GM18907 (cell line): ENCODE data around the gene TAF3.

Source experiments
- ATAC-seq: cut with Tn5 transposase; IDR thresholded peaks from one replicate; pipeline ENCODE4 v1.9.1; 2021; ENCODE audit warnings: mild to moderate bottlenecking, moderate library complexity; ENCODE audit not compliant: unreplicated experiment

TAF3 gene

DNA sequence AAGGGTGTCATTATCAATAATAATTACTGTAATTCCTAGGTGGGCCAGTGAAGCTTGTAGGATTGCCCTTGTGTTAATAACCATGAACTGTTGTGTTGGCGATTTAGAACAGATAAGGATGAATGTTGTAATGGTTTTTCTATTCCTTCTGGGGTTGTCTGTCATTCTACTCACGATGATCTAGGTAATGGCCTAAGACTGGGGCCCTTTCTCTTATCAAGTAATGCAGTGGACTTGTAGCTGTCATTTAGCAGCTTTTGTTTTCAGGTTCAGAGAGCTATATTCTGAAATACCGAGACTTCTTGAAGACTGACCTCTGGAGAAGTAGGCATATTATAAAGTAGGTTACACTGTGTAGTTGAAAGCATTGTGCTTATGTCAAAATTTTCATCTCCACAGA lies 110.2 kb downstream of the TAF3 start:
- no peak for ATAC-seq

DNA sequence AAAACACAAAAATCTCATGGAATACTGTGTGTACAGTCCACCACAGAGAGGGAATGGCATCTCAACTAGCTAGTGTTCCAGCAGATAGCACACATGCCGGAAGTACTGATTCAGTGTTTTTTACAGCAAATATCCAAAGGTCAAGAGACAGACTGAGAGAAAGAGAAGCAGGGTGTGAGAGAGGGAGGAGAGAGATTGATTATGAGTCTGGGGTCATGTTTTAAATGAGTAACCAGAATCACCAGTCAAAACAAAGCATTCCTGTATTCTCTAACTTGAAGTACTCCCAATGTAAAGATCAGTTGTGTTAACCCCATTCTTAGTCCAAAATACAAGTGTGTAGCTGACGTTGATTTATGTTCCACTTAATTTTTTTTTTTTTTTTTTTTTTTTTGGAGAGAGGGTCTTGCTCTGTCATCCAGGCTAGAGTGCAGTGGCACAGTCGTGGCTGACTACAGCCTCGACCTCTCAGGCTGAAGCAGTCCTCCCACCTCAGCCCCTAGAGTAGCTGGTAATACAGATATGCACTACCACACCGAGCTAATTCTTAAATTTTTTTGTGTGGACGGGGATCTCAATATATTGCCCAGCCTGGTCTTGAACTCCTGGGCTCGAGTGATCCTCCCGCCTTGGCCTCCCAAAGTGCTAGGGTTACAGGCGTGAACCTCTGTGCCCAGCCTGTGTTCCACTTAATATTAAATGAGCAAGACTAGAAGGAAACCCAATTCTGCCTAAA lies 114.2 kb downstream of the TAF3 start:
- no peak for ATAC-seq

DNA sequence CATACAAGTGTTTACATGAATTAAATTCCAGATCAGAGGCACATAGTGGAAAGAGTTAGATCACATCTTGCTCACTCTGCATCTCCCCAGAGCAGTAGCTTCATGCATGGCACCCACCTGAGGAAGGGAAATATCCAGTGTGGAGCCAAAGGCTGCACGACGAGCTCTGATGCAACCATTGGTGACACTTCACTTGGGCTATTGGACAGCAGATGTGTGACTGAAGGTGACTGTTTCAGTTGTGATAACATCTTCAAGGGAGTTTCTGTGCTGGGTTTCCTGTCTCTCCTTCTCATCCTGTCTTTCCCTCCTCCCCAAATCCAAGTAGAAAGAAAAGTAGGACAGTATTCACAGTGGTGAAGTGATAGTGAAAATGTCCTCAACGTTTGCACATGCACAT lies 115.0 kb downstream of the TAF3 start:
- no peak for ATAC-seq

DNA sequence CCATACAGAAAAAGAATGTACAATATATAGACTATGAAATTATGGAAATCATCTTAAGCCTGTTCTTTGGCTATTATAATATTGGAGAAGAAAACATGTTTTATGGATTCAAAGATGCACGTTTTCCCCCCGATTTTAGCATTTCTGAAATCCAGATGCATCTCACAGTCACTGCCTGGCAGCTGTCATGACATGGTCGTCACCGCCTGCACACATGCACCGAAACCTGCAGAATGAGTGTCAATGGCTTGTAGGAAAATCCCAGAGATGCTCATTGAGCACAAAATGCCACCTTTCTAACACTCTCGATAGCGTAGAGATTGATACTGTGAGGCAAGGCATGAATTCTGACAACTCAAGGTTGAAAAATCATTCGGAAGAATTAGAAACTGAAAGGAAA lies 115.5 kb downstream of the TAF3 start:
- no peak for ATAC-seq

DNA sequence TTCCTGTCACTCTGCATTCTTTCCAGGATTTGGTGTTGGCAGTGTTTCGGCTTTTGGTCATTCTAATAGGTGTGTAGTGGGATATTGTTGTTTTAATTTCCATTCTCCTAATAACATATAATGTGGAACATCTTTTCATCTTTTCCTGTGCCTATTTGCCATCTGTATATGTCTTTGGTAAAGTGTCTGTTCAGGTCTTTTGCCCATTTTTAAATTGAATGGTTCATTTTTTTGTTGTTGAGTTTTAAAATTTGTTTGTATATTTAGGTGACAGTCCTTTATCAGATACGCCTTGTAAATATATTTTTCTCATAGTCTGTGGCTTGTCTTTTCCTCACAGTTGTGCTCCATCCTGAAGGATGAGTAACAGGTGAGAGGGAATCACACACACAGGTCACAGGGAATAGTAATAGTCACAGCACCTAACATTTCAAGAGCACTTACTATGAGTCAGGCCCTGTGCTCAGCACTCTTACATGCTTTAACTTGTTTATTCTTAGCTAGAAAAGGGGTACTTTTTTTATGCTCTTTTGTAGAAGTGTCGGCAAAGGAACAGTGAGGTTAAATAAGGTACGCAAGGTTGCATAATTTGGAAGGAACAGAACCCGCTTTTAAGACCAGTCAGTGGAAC lies 119.1 kb downstream of the TAF3 start:
- no peak for ATAC-seq

DNA sequence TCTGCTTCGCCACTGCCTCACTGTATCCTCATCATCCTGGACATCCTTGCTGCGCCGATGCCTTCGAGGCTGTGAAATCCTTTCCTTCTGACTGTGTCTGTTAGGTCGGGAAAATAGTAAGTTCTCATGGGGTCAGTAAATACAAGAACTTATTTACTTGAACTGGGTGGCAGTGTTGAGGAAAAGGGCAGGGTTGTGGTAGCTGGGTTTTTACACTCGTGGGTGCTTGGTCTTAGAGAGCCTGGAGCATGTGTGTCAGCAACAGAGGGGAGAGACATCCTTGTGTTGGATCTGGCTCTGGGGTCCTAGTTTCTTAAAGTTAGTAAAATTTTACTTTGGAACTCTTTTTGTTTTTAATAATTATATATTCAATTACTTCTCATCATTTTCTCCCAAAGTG lies 123.3 kb downstream of the TAF3 start:
- ATAC-seq: no peak

DNA sequence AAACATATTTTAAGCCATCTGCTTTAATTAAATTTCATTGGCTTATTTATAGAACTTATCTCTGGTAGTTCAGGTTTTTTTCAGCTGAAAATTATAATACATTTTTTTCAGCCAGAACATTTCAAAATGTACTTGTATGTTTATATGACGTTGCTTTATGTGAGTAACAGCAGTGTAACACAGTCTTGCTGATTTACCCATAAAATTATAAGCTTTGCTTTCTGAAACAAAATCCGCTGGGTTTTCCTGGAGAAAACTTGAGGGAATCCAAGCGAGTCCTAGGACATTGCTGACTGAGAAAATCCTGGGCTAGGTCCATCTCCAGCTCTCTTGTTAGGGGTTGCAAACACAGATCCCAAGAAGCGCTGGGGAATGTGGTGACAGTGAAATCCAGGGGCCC lies 124.0 kb downstream of the TAF3 start:
- no peak for ATAC-seq

DNA sequence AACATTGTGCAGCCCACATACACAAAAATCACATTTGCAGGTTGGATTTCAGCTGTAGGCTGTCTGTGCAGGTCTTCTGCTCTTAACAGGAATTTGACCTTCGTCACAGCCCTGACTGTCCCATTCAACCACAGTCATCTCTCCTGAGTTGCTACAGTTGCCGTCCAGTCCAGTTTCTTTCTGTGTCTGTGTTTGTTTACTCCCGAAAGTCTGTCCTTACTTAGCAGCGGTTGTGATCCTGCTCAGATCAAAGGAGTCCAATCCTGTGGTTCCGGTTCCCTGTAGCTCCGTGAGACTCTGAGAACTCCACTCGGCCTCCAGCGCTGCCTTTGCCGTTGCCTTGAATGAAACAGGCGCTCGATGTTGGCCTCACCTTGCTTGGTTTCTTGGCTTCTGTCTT lies 124.6 kb downstream of the TAF3 start:
- ATAC-seq: no peak

DNA sequence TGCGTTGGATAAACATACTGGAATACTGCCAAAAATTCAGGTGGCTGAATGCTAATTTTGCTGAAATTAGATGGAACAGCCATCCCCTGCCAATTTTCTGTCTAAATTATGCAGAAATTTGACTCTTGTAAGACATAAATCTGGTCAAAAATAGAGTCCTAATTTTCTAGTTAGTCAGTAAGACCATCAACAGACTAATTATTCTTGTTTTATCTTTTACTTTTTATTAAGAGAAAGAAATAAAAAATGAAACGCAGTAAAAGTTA lies 125.8 kb downstream of the TAF3 start:
- no peak for ATAC-seq

DNA sequence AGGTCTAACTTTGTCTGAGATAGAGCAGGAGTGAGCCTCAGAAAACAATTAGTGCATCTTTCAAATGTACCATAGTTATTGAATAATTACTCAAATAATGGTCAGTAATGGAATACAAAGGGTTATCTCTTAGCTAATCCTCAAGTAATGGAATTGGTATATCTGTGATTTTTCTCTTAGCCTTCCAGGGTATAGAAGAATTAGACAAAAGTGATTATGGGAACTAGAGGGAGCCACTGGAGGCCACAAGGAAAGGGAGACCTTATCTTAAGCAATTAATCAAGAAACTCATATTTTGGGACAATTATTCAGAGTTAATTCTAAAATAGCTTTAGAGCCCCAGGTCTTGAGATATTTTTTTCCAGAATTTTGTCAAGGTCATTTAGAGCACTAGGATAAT lies 126.2 kb downstream of the TAF3 start:
- ATAC-seq: no peak

DNA sequence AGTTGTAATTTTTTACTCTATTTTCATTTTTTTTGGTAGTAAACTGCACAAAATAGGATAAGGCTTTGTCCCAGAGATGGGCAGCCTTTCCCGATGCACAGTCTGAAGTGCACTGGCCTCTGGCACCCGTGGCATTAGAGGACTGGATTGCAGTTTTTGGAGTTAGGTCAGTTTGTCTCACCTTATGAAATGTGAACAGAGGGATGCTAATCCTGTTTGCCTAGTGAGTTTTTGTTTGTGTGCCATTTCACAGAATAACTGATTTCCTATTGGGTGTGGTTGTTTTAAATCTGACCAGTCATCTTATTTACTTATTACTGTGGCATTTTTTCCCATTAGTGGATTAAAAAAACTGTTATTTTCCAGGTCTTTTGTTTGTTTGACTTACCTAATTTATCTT lies 126.7 kb downstream of the TAF3 start:
- ATAC-seq: no peak

DNA sequence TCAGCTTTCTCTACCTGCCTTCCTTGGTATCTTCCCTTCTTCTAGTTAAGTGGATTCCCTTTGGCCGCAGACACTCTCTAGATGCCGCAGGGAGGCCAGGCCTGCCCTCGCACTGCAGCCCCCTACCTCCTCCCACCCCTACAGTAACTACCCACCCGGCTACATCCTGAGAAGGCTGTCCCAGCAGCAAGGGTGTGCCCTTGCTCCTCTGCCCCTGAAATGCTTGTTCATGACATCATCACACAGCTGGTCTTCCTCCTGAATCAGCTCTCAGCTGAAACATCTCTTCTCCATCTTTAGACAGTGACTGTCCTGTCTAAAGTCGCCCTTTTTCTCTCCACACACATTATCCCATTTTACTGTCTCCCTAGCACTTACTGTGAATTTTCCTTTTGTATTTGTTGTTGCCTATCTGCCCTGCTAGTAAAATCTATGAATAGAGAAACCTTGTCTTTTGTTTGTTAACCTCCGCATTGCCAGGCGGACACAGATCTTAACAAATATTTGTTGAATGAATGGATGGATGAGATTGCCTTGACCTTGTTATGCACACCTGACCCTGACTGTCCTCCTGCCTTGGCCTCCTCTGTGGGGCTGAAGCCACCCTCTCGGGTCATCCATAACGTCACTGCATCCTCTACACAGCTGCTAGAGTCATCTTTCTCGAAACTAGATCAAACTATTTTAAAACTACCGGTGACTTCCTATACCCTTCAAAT lies 127.3 kb downstream of the TAF3 start:
- no peak for ATAC-seq

DNA sequence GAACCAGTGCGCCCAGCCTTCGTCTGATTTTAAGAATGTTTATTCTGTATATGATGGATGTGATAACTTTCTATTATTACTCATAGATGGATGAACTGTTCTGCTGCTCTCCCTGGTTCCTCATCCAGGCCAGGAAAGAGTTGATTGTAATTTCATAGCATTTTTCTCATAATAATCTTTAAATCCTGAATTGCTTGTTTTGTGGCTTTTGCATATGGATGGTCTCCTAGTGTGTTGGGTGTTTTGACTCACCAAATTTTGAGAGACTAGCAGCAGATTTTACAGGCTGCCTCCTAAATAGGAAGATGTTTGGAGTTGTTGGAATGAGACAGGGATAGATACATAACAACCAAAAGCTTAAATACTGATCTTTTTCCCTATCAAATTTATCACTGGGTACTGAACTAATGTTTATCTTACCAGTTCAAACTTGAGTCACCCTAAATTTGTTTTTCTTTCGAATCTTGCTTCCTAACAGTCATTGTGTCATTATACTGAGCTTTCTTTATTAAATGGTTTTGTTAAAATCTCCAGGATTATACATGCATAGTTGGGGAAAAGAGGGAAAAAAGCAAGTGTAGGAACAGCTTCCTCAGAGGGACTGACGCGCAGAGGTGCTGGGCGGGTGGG lies 130.2 kb downstream of the TAF3 start:
- ATAC-seq: no peak

DNA sequence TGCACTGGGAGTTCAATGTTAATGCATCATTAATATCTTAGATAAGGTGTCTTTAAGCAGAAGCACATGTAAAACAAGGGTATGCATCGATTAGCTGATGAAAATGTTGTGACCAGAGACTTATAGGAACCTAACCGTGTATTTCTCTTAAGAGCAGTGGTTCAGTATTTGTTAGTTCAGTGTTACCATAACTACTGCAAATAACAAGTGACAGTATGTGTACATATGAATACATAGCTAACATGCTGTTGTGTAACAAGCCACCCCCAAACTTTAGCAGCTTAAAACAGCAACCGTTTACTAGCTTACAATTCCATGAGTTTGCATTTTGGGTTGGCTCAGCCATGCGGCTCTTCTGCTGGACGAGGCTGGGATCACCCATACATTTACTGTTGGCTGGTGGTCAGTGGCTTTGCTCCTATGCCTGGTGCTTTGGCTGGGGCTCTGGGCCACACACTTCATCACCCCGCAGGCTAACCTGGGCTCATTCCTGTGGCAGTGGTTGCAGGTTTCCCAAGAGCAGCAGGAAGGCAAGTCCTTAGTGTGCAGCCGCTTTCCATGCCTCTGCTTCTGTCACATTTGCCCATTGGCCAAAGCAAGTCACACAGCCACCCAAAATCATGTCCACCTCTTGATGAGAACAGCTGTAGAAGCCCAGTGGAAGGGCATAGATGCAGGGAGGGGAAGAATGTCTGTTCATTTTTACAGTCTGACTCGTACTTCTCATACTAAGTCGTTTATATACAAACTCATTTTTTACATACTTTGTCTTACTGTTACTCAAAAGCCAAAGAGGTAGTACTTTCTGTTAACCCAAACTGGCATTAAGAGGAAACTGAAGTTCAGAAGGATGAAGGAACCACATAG lies 132.9 kb downstream of the TAF3 start:
- ATAC-seq: no peak

DNA sequence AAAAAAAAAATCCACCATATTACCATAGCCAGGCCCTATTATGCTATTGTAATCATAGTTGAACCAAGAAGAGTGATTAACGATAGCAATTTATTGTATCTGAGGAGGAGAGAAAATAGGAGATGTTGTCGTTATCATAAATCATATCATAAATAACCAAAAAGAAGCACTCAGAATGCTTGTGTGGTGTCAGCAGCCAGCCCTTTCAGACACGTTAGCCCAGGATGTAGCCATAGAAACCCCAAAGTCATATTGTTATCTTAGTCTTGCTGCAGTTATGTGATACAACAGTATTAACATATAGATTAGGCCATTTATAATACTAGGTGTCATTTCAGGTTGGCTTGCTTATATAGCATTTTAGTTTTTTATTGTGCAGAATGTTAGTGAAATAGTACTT lies 134.0 kb downstream of the TAF3 start:
- ATAC-seq: no peak

DNA sequence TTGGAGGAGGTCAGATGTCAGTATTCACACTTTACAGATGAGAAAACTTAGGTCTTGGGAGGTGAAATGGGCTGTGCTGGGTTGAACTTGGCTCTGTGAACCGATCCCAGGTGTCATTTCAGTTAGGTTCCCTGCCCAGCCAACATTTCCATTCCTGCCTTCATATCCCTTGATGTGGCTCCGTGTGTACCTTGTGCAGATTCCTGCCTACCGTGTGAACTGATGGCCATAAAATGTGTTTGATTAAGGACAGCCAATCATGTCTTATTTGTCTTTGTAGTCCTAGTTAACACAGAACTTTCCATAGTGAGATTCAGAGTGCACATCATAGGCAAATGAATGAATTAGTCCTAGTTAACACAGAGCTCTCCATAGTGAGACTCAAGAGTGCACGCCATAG lies 135.1 kb downstream of the TAF3 start:
- ATAC-seq: no peak

DNA sequence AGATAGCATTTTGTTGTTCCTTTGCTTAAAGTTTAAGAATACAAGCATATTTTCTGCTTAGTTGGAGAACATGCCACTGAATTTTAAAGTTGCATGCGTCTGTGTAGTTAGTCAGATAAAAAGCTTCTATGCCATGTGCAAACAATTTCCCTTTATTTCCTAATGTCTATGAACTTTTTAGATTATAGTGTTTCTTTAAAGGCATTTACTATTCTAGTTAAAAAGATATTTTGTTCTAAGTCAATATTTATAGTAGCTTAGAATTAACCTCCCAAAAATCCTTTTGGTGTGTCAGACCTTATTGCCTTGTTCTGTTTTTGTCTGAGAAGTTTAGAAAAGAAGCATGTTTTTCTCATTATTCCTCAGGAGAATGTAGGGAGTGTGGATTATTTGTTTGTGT lies 137.1 kb downstream of the TAF3 start:
- no peak for ATAC-seq

DNA sequence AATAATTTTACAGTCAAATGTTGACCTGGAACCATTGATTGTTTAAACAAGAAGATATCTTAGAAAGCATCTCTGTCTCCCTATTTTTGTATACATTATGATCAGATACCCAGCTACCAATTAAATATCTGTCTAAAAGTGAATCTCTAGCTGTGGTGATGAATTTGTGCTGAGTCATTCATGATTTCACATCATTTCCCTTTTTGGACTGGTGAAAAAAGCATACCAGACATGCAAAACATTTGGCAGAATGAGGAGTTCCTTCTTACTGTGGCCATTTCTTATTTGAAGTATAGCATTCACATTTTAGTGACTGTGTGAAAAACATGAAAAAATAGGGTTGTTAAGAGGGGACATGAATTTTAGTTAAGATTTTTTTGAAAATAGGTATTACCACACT lies 138.2 kb downstream of the TAF3 start:
- ATAC-seq: peak; percentile 95

DNA sequence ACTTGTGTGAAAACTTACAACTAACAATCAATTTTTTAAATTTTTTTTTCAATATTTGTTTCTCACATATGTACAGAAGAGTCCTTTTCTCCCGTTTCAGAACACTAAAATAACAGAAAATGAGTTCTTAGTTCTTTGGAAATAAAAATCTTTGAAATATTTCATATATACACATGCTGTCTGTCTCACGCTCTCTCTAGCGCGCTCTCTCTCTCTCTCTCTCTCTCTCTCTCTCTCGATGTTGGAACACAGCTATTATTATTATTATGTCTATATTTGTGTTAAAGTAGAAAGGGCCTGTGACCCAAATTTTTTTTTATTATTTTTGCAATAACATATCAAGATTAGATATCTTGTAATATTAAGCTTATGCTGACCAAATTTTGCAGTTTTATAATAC lies 139.3 kb downstream of the TAF3 start:
- ATAC-seq: no peak

DNA sequence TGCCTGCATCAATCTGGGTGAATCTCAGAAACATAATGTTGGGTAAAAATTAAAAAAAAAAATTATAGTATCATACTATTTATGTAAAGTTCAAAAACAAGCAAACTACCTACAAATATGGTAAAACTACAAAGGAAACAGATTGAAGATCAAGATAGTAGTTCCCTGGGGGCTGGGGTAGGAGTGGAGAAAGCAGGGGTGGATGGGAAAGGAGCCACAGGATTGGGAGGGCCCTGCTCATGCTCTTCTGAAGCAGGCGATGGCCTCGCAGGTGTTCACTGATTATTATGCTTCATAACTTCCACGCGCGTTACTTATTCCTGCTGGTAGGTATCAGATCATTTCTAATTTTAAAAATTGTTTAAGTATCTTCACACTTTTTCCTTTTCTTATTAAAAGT lies 140.1 kb downstream of the TAF3 start:
- no peak for ATAC-seq

DNA sequence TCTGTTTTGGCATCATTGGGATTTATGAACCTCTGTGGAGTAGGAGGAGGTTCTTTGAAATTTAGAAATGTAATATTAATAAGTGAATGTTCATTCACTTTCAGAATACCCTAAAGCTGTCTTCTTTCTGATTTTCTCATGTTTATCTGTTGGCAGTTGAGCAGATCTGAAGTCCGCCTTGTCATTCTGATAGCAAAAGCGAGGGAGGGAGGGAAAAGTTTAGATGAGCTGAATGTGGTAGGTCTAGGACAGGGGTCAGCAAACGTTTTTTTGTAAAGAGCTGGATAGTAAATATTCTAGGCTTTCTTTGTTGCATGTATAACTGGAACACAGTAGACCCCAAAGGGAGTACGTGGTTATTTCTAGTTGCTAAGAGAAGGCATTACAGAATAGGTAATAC lies 141.8 kb downstream of the TAF3 start:
- no peak for ATAC-seq
